WTC11 (cell line): ENCODE data around the gene BPIFB2. TPM values are rescaled to one million over a fixed set of nuclear protein-coding genes. Genes with fewer than 3 reads are reported as not detected.

Experiments used
- ATAC-seq: fragments of 200-7000 bp; cut with Tn5 transposase; 2 replicates; pipeline ENCODE4 v1.10.0; 2021; ENCODE audit warnings: mild to moderate bottlenecking, moderate library complexity
- CTCF ChIA-PET: fragments of 300-600 bp; sonication (Branson Sonifier 250); formaldehyde crosslinking; loops from one replicate; lab custom pipeline; 2021; ENCODE audit warnings: antibody characterized with exemption; lab: Charles Lee
- POLR2A ChIA-PET: fragments of 350-600 bp; sonication (Branson Sonifier 250); formaldehyde crosslinking; loops from one replicate; lab custom pipeline; 2021; ENCODE audit warnings: antibody characterized with exemption; lab: Charles Lee
- DNase-seq: peaks from one replicate; pipeline ENCODE4 v3.0.0; 2021; ENCODE audit warnings: low spot score
- H3K27ac Mint-ChIP-seq: 2 replicates; pipeline ENCODE4 v1.8.0; 2021; ENCODE audit warnings: mixed read lengths
- H3K27me3 Mint-ChIP-seq: 2 replicates; pipeline ENCODE4 v1.8.0; 2021; ENCODE audit warnings: low read depth, mild to moderate bottlenecking, moderate library complexity, mixed read lengths
- H3K36me3 Mint-ChIP-seq: 2 replicates; pipeline ENCODE4 v1.8.0; 2021; ENCODE audit warnings: mixed read lengths
- H3K4me1 Mint-ChIP-seq: 2 replicates; pipeline ENCODE4 v1.8.0; 2022; ENCODE audit warnings: mixed read lengths
- H3K4me3 Mint-ChIP-seq: 2 replicates; pipeline ENCODE4 v1.8.0; 2021; ENCODE audit warnings: mild to moderate bottlenecking, moderate library complexity, mixed read lengths
- H3K9me3 Mint-ChIP-seq: 2 replicates; pipeline ENCODE4 v1.8.0; 2021; ENCODE audit warnings: mixed read lengths
- AR ChIP-seq: fragments of 250-450 bp; sonication (Bioruptor Pico); IDR thresholded peaks from 2 replicates; pipeline ENCODE4 v1.9.0; 2021; ENCODE audit warnings: mild to moderate bottlenecking
- ATF3 ChIP-seq: sonication (generic); formaldehyde crosslinking; conservative IDR thresholded peaks from 2 replicates; pipeline ENCODE4 v1.8.1; 2022; ENCODE audit warnings: mild to moderate bottlenecking, missing genetic modification reagents
- ATF6 ChIP-seq: sonication (generic); formaldehyde crosslinking; IDR thresholded peaks from 2 replicates; pipeline ENCODE4 v1.8.1; 2023; ENCODE audit warnings: mild to moderate bottlenecking, missing genetic modification reagents
- CREB1 ChIP-seq: sonication (generic); formaldehyde crosslinking; IDR thresholded peaks from 2 replicates; pipeline ENCODE4 v1.8.0; 2023; ENCODE audit warnings: mild to moderate bottlenecking, missing genetic modification reagents
- ESRRA ChIP-seq: sonication (generic); formaldehyde crosslinking; IDR thresholded peaks from 2 replicates; pipeline ENCODE4 v1.8.1; 2022; ENCODE audit warnings: mild to moderate bottlenecking, missing genetic modification reagents, borderline replicate concordance
- ETV6 ChIP-seq: sonication (generic); formaldehyde crosslinking; IDR thresholded peaks from 2 replicates; pipeline ENCODE4 v1.8.1; 2022; ENCODE audit warnings: mild to moderate bottlenecking, missing genetic modification reagents
- GABPB1 ChIP-seq: sonication (generic); formaldehyde crosslinking; IDR thresholded peaks from 2 replicates; pipeline ENCODE4 v1.8.1; 2023; ENCODE audit warnings: mild to moderate bottlenecking, missing genetic modification reagents
- GRHL2 ChIP-seq: fragments of 250-450 bp; sonication (Bioruptor Pico); IDR thresholded peaks from 2 replicates; pipeline ENCODE4 v1.8.0; 2022; ENCODE audit warnings: mild to moderate bottlenecking, moderate library complexity; ENCODE audit not compliant: insufficient replicate concordance, severe bottlenecking
- HMGXB4 ChIP-seq: sonication (generic); formaldehyde crosslinking; IDR thresholded peaks from 2 replicates; pipeline ENCODE4 v1.8.1; 2023; ENCODE audit warnings: mild to moderate bottlenecking, moderate library complexity, missing genetic modification reagents
- NR2C2 ChIP-seq: sonication (generic); formaldehyde crosslinking; IDR thresholded peaks from 2 replicates; pipeline ENCODE4 v1.8.0; 2022; ENCODE audit warnings: mild to moderate bottlenecking, missing genetic modification reagents
- SP1 ChIP-seq: sonication (generic); formaldehyde crosslinking; conservative IDR thresholded peaks from 2 replicates; pipeline ENCODE4 v1.8.1; 2022; ENCODE audit warnings: missing genetic modification reagents
- ZNF138 ChIP-seq: sonication (generic); formaldehyde crosslinking; conservative IDR thresholded peaks from 2 replicates; pipeline ENCODE4 v1.8.1; 2022; ENCODE audit warnings: mild to moderate bottlenecking, moderate library complexity, missing genetic modification reagents
- ZNF219 ChIP-seq: sonication (generic); formaldehyde crosslinking; IDR thresholded peaks from 2 replicates; pipeline ENCODE4 v1.8.0; 2023; ENCODE audit warnings: missing genetic modification reagents, mild to moderate bottlenecking, borderline replicate concordance
- ZNF232 ChIP-seq: sonication (generic); formaldehyde crosslinking; IDR thresholded peaks from 2 replicates; pipeline ENCODE4 v1.8.0; 2022; ENCODE audit warnings: mild to moderate bottlenecking, missing genetic modification reagents
- ZNF263 ChIP-seq: sonication (generic); formaldehyde crosslinking; IDR thresholded peaks from 2 replicates; pipeline ENCODE4 v1.8.1; 2022; ENCODE audit warnings: low read depth, mild to moderate bottlenecking, moderate library complexity, missing genetic modification reagents
- ZNF423 ChIP-seq: fragments of 250-450 bp; sonication (Bioruptor Pico); IDR thresholded peaks from 2 replicates; pipeline ENCODE4 v2.1.2; 2022; ENCODE audit warnings: mild to moderate bottlenecking, moderate library complexity
- ZNF512 ChIP-seq: sonication (generic); formaldehyde crosslinking; IDR thresholded peaks from 2 replicates; pipeline ENCODE4 v1.8.1; 2022; ENCODE audit warnings: missing genetic modification reagents, borderline replicate concordance
- ZSCAN18 ChIP-seq: fragments of 250-450 bp; sonication (Bioruptor Pico); IDR thresholded peaks from 2 replicates; pipeline ENCODE4 v2.1.2; 2022; ENCODE audit warnings: mild to moderate bottlenecking, moderate library complexity
- total RNA-seq: library from RNA; stranded (reverse); gene quantifications from 3 replicates; pipeline ENCODE4 v1.2.3, GENCODE V29; 2021

BPIFB2 gene
- total RNA-seq, 1 experiment from 2014 or later, result 0.09 TPM

GRCh38 chr20:33054791-33055190, 47.3 kb downstream of the BPIFB2 start:
- CTCF ChIA-PET, result no interaction called here
- Mint-ChIP-seq H3K9me3 (no peaks in the 10 kb centered on the region), H3K27ac (no peak overlapping the region), H3K27me3 (no peaks in the 10 kb centered on the region; the same call in 1 of the 2 replicates), H3K4me3 (no peak overlapping the region), H3K4me1 (peaks cover 7% of the 10 kb centered on the region; the same call in 1 of the 2 replicates), H3K36me3 (no peaks in the 10 kb centered on the region)
- POLR2A ChIA-PET, result no interaction called here
- no peak for ATAC-seq
- TF ChIP-seq ZNF219, result no peak
- DNase-seq, result no peak

- ChIA-PET CTCF (interaction anchor here (1.0 to 1.4 kb wide), 2 partner anchors 37 to 64 kb away, joined by 4 to 5 read pairs; no protein-coding TSS in a partner anchor), POLR2A (no interaction called here)
- no peak for TF ChIP-seq ETV6 (CRISPR knock-in tag)
- ATAC-seq (no peak), DNase-seq (no peak)
- Mint-ChIP-seq H3K27me3 (no peaks in the 10 kb centered on the region; the same call in 1 of the 2 replicates), H3K9me3 (no peaks in the 10 kb centered on the region), H3K4me3 (no peak overlapping the region), H3K27ac (no peak overlapping the region), H3K36me3 (no peaks in the 10 kb centered on the region), H3K4me1 (no peaks in the 10 kb centered on the region)
Observed at GRCh38 chr20:33059136-33059535, 51.6 kb downstream of the BPIFB2 start.

GRCh38 chr20:33059741-33060390, 52.4 kb downstream of the BPIFB2 start:
- POLR2A ChIA-PET, result no interaction called here
- ATAC-seq, result peak; percentile 33; the same call in 1 of the 2 replicates
- Mint-ChIP-seq H3K4me1 (no peaks in the 10 kb centered on the region), H3K27me3 (no peaks in the 10 kb centered on the region), H3K4me3 (no peak overlapping the region), H3K9me3 (no peaks in the 10 kb centered on the region), H3K27ac (no peak overlapping the region), H3K36me3 (no peaks in the 10 kb centered on the region)
- DNase-seq, result no peak
- CTCF ChIA-PET, result interaction anchor here (0.6 to 1.4 kb wide), 3 partner anchors 36 to 99 kb away, joined by 3 to 5 read pairs (median 3); no protein-coding TSS in a partner anchor
- TF ChIP-seq NR2C2 (CRISPR knock-in tag) (no peak), SP1 (CRISPR knock-in tag) (no peak), CREB1 (CRISPR knock-in tag) (no peak)

GRCh38 chr20:33061658-33062028, 54.1 kb downstream of the BPIFB2 start:
- H3K4me3 Mint-ChIP-seq, result no peak overlapping the region
- H3K27ac Mint-ChIP-seq, result no peak overlapping the region
- CTCF ChIA-PET, result interaction anchor here (1.1 kb wide), 1 partner anchor 34 kb away, joined by 3 read pairs; no protein-coding TSS in a partner anchor
- POLR2A ChIA-PET, result no interaction called here
- no peaks in the 10 kb centered on the region for H3K9me3 Mint-ChIP-seq
- ATAC-seq, result no peak
- no peak for DNase-seq
- H3K36me3 Mint-ChIP-seq, result no peaks in the 10 kb centered on the region
- no peaks in the 10 kb centered on the region for H3K27me3 Mint-ChIP-seq
- no peaks in the 10 kb centered on the region for H3K4me1 Mint-ChIP-seq
- no peak for TF ChIP-seq HMGXB4
- TF ChIP-seq GRHL2 (CRISPR knock-in tag), result no peak
- TF ChIP-seq AR (CRISPR knock-in tag), result no peak
- no peak for TF ChIP-seq ATF3 (CRISPR knock-in tag)
- no peak for TF ChIP-seq ZNF138 (CRISPR knock-in tag)
- no peak for TF ChIP-seq GABPB1
- no peak for TF ChIP-seq ATF6 (CRISPR knock-in tag)
- no peak for TF ChIP-seq ZNF232 (CRISPR knock-in tag)
- TF ChIP-seq ZNF263, result no peak
- no peak for TF ChIP-seq ZNF512 (CRISPR knock-in tag)
- TF ChIP-seq ESRRA (CRISPR knock-in tag), result no peak
- TF ChIP-seq ZNF423 (CRISPR knock-in tag), result no peak
- no peak for TF ChIP-seq ZSCAN18 (CRISPR knock-in tag)
